ENCODE data around the gene KLHL28.

- TF ChIP-seq POLR2AphosphoS5 (IDR thresholded peaks at IDR 0.05; ENCODE audit: borderline replicate concordance, low read depth, low read length) (no peak), FOXP2 (optimal IDR thresholded peaks at IDR 0.05; ENCODE audit: control extremely low read depth, extremely low read length, insufficient read depth) (no peak), EZH2 (IDR thresholded peaks at IDR 0.05) (no peak)
These were observed 595 bp downstream of the KLHL28 start for GRCh38 chr14:44961151-44961553.

All from SK-N-MC (cell line).